Heart left ventricle (tissue), 16 donors: ENCODE results near the gene UBE2H. TPM values are rescaled to one million over a fixed set of nuclear protein-coding genes. Genes with fewer than 3 reads are reported as not detected.

Experiments used
- ATAC-seq, 4 donors: fragments of 200-7000 bp; cut with Tn5 transposase; one replicate each; pipeline ENCODE4 v1.9.1; 2020 to 2022; ENCODE audit warnings: moderate library complexity in 4 of 4, mild to moderate bottlenecking in 3 of 4, moderate number of reproducible peaks in 1 of 4
- DNase-seq, 5 donors: peaks; one replicate each; pipeline ENCODE4 v3.0.0-alpha.2; 2020
- H3K27ac ChIP-seq, 12 donors: fragments of 200-600 bp; sonication (generic) in 4 of 12; one replicate each; pipeline versions ENCODE4 v1.5.0 to v1.8.0; 2016 to 2022; ENCODE audit warnings: mild to moderate bottlenecking in 2 of 12
- H3K27me3 ChIP-seq, 9 donors: fragments of 200-600 bp; sonication (generic) in 2 of 9; one replicate each; pipeline versions ENCODE4 v1.5.1 to v1.8.0; 2016 to 2022; ENCODE audit warnings: mild to moderate bottlenecking in 3 of 9
- H3K36me3 ChIP-seq, 9 donors: fragments of 200-600 bp; sonication (generic) in 2 of 9; one replicate each; pipeline versions ENCODE4 v1.5.0 to v1.8.0; 2018 to 2022; ENCODE audit warnings: mild to moderate bottlenecking in 2 of 9
- H3K4me1 ChIP-seq, 12 donors: fragments of 200-600 bp; sonication (generic) in 4 of 12; one replicate each; pipeline versions ENCODE4 v1.5.0 to v1.8.0; 2016 to 2022; ENCODE audit warnings: mild to moderate bottlenecking in 3 of 12
- H3K4me3 ChIP-seq, 12 donors: fragments of 200-600 bp; sonication (generic) in 4 of 12; one replicate each; pipeline versions ENCODE4 v1.5.0 to v1.8.0; 2017 to 2022; ENCODE audit warnings: mild to moderate bottlenecking in 9 of 12, moderate library complexity in 4 of 12
- H3K9me3 ChIP-seq, 12 donors: fragments of 200-600 bp; sonication (generic) in 4 of 12; one replicate each; pipeline versions ENCODE4 v1.5.0 to v1.8.0; 2016 to 2022; ENCODE audit warnings: mild to moderate bottlenecking in 1 of 12
- POLR2A ChIP-seq, 2 donors: fragments of 450-650 bp; IDR thresholded peaks; one replicate each; pipeline ENCODE4 v1.6.1; 2017; ENCODE audit warnings: antibody characterized with exemption in 2 of 2, mild to moderate bottlenecking in 2 of 2, moderate library complexity in 2 of 2
- WGBS, 4 donors: extraction: QIAGEN DNeasy Blood & Tissue Kit in 2 of 4; methylation state at CpG; one replicate each; pipeline versions ENCODE4 v1.1.5 to v1.1.7; 2013 to 2018; 5-methylcytosine and 5-hydroxymethylcytosine counted together
- intact Hi-C, 10 donors: fragments of 100-400 bp; cut with DNase I; formaldehyde crosslinking; loops; one replicate each; pipeline versions ENCODE4 v1.11.1 to v1.14.2; 2022
- polyA plus RNA-seq, 2 donors: library from polyadenylated mRNA; stranded (reverse); fragments of 200-250 nt; gene quantifications; one replicate each; pipeline ENCODE4 v1.2.3, GENCODE V29; 2013
- total RNA-seq, 9 donors: library from RNA; depleted of rRNA in 2 of 9; stranded (reverse); fragments of >200 nt in 2 of 9; fragmentation: NEBNext Ultra II Directional in 3 of 9; extraction: Animal tissue kit (Norgen Biotek cat#: 25700) in 3 of 9; gene quantifications; one replicate each; pipeline versions ENCODE4 v1.1.0 to v1.2.4, GENCODE V29; 2016 to 2023
- TF ChIP-seq, protein P1 (sequence below), 12 donors: fragments of 200-600 bp; sonication (generic) in 4 of 12; IDR thresholded peaks; one replicate each; pipeline versions ENCODE4 v1.5.0 to v1.8.0; 2018 to 2022; ENCODE audit warnings: antibody characterized with exemption in 12 of 12, mild to moderate bottlenecking in 5 of 12
- donor health status: ischemic (EF 13 %, LVEDD 7.1; RV severe dilation, severe dysfunction).
- donor health status: healthy with polysubstance abuse.
- donor health status: DM: no; HTN: yes; CAD: no.
- donor health status: DM: no; HTN: no; CAD: no.
- donor health status: ischemic (EF 25% LVEDD 6.9; RV normal size, moderate dysfunction).
- donor health status: ischemic (EF 25% LVEDD 5.7; RV mildly dilated, moderate dysfunction).
- donor health status: healthy.
- donor health status: DM: yes; HTN: yes; CAD: no.
- donor health status: ischemic (EF 35%, LVEDD 5.7; RV mildly dilated, moderate dysfunction).
- donor health status: nonischemic (EF 11% LVEDD 7.7; RV severe dilation, severe dysfunction).
- donor health status: DM: yes; HTN: yes; CAD: no.
- donor health status: PGD.
- donor health status: ischemic (EF 29% LVEDD 5.4; RV normal size, mild dysfunction).
- donor health status: nonischemic (EF 23%, LVEDD 6.1; RV moderate dilation, normal function).

UBE2H gene
- total and polyA plus RNA-seq, 11 donors, result 46.5 to 219 (median 112) TPM

DNA sequence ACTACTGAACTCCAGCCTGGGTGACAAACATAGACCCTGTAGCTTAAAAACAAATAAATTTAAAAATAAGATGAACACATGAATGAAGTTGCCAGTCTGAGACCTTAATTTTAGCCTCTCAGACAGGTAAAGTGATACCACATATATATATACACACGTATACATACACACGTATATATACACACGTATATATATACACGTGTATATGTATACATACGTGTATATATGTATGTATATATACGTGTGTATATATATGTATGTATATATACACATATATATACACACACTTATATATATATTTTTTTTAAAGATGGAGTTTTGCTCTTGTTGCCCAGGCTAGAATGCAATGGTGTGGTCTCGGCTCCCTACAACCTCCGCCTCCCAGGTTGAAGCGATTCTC, 62.7 kb downstream of the UBE2H start:
- no peak for DNase-seq
- Histone ChIP-seq H3K4me1 (peaks cover 0 to 52% (median 31%) of the 10 kb centered on the region in 12 donors), H3K27ac (peak overlapping the region in 1 of 12 donors; percentile 59), H3K27me3 (no peaks in the 10 kb centered on the region), H3K36me3 (peaks cover 0 to 17% (median 2%) of the 10 kb centered on the region in 9 donors), H3K9me3 (no peaks in the 10 kb centered on the region), H3K4me3 (no peak overlapping the region)
- ATAC-seq, result no peak
- intact Hi-C loops, result no loop called here
- TF ChIP-seq, protein P1, sequence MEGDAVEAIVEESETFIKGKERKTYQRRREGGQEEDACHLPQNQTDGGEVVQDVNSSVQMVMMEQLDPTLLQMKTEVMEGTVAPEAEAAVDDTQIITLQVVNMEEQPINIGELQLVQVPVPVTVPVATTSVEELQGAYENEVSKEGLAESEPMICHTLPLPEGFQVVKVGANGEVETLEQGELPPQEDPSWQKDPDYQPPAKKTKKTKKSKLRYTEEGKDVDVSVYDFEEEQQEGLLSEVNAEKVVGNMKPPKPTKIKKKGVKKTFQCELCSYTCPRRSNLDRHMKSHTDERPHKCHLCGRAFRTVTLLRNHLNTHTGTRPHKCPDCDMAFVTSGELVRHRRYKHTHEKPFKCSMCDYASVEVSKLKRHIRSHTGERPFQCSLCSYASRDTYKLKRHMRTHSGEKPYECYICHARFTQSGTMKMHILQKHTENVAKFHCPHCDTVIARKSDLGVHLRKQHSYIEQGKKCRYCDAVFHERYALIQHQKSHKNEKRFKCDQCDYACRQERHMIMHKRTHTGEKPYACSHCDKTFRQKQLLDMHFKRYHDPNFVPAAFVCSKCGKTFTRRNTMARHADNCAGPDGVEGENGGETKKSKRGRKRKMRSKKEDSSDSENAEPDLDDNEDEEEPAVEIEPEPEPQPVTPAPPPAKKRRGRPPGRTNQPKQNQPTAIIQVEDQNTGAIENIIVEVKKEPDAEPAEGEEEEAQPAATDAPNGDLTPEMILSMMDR (IDR thresholded peaks at IDR 0.05), result no peak
- no peak for TF ChIP-seq POLR2A (IDR thresholded peaks at IDR 0.05)
- 87 to 94% (median 93%) methylated on average over 9 of the region's 9 CpGs for WGBS, 4 donors

DNA sequence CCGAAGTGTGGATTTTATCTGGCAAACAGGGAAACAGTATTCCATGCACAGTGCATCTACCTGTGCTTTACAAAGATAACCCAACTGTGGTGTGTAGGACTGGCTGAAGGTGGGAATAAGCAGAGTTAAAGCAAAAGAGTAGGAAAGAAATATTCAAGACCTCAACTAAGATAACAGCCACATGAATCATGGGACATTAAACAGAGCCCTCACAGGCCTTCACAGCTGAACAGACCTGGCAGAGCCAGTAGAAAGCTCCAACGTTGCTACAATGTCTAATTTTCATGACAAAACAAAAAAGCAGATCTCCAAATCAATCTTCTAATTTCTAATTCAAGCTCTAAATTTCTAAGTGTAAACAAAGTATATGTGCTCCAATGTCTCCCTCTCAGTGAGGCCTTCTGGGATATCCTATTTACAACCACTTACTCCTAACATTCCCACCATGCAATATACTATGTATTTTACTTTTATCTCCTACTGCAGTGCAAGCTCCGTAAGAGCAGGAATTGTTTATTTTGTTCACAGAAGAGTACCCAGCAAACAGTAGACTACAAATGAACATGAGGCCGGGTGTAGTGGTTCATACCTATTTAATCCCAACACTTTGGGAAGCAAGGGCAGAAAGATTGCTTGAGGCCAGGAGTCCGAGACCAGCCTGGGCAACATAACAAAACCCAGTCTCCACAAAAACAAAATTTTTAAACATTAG, 63.5 kb downstream of the UBE2H start:
- no peaks in the 10 kb centered on the region for H3K9me3 ChIP-seq
- DNase-seq, result no peak
- no peak for TF ChIP-seq POLR2A (IDR thresholded peaks at IDR 0.05)
- TF ChIP-seq, protein P1 (IDR thresholded peaks at IDR 0.05), result no peak
- peaks cover 0 to 20% (median 0%) of the 10 kb centered on the region in 9 donors for H3K36me3 ChIP-seq
- no peak overlapping the region for H3K4me3 ChIP-seq
- peak in 2 of 4 donors; percentile 32 to 36 for ATAC-seq
- intact Hi-C loops, result loop anchor here in 1 of 10 donors (10.0 kb wide), 1 partner anchor 66 kb away; the partner anchor contains the start of gene UBE2H
- H3K4me1 ChIP-seq, result peaks cover 0 to 51% (median 29%) of the 10 kb centered on the region in 12 donors
- peak overlapping the region in 5 of 12 donors; percentile 3 to 59 (median 10) for H3K27ac ChIP-seq
- WGBS, 4 donors, result 57 to 63% (median 62%) methylated on average over 5 of the region's 5 CpGs
- H3K27me3 ChIP-seq, result no peaks in the 10 kb centered on the region

DNA sequence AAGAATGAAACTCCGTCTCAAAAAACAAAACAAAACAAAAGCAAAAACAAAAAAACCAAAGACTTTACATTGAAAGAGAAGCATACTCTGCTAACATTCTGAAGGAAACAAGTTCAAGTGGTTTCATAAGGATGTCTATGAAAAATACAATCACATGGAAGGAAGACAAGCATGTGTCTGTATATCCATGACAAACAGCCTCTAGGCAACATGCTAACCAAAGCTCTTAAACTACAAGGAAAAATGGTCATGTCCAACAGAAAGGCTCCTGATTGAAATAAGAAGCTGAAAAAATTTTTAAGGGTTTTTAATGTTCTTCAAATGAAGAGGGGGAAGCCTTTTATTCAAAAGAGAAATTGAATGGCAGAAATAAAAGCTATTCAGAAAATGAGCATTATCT, 64.9 kb downstream of the UBE2H start:
- Histone ChIP-seq H3K4me3 (no peak overlapping the region), H3K27ac (peak overlapping the region in 5 of 12 donors; percentile 30 to 69 (median 42)), H3K4me1 (peaks cover 0 to 45% (median 23%) of the 10 kb centered on the region in 12 donors), H3K9me3 (no peaks in the 10 kb centered on the region), H3K36me3 (peaks cover 0 to 20% (median 8%) of the 10 kb centered on the region in 9 donors), H3K27me3 (no peaks in the 10 kb centered on the region)
- DNase-seq, result no peak
- intact Hi-C loops, result loop anchor here in 1 of 10 donors (10.0 kb wide), 1 partner anchor 67 kb away; the partner anchor contains the start of gene UBE2H
- TF ChIP-seq, protein P1 (IDR thresholded peaks at IDR 0.05), result no peak
- no peak for TF ChIP-seq POLR2A (IDR thresholded peaks at IDR 0.05)
- ATAC-seq, result no peak
- 76 to 93% (median 85%) methylated on average over 1 of the region's 1 CpG for WGBS, 4 donors

DNA sequence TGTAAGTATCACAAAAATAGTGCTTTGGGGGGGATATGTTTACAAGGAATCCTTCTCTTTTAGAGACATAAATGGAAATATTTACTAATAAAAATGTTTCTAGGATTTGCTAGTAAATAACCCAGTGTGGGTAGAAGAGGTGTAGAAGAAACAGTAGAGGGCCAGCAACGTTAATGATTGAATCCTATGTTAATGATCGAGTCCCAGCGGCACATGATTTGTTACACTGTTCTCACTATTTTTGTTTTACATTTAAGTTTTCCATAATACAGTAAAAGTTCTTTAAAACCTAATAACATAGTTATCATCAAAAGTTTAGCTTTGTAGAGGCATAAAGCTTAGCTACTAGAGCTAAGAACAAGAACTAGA, 66.0 kb downstream of the UBE2H start:
- no peak for ATAC-seq
- H3K27me3 ChIP-seq, result no peaks in the 10 kb centered on the region
- peaks cover 0 to 49% (median 21%) of the 10 kb centered on the region in 12 donors for H3K4me1 ChIP-seq
- no peak for DNase-seq
- H3K36me3 ChIP-seq, result peaks cover 0 to 20% (median 8%) of the 10 kb centered on the region in 9 donors
- WGBS, 4 donors, result 76 to 83% (median 81%) methylated on average over 3 of the region's 3 CpGs
- no peak for TF ChIP-seq POLR2A (IDR thresholded peaks at IDR 0.05)
- TF ChIP-seq, protein P1 (IDR thresholded peaks at IDR 0.05), result no peak
- H3K9me3 ChIP-seq, result no peaks in the 10 kb centered on the region
- intact Hi-C loops, result loop anchor here in 1 of 10 donors (10.0 kb wide), 1 partner anchor 68 kb away; the partner anchor contains the start of gene UBE2H
- H3K4me3 ChIP-seq, result no peak overlapping the region
- H3K27ac ChIP-seq, result peak overlapping the region in 7 of 12 donors; percentile 40 to 69 (median 52)
